ENCODE data around the gene ZNF569. TPM values are rescaled to one million over a fixed set of nuclear protein-coding genes. Genes with fewer than 3 reads are reported as not detected.

ZNF569 gene
- total and polyA plus RNA-seq, 2 experiments from 2014 or later = 7.9 to 18.7 TPM

- no peaks in the 10 kb centered on the region for H4K20me1 ChIP-seq (replicated peaks; ENCODE audit: insufficient read depth)
- no peaks in the 10 kb centered on the region for H3K4me1 ChIP-seq (ENCODE audit: insufficient read depth)
- ATAC-seq (no peak), DNase-seq (ENCODE audit: low spot score) (no peak)
- no peak overlapping the region for H3K27ac Mint-ChIP-seq
- no peaks in the 10 kb centered on the region for H3K27me3 Mint-ChIP-seq (ENCODE audit: insufficient read depth, low read depth, poor library complexity)
- no peaks in the 10 kb centered on the region for H3K27me3 ChIP-seq (ENCODE audit: insufficient read depth)
- H3K27ac ChIP-seq (ENCODE audit: low read depth) = no peak overlapping the region
- H3K9me2 ChIP-seq (ENCODE audit: insufficient read depth) = no peaks in the 10 kb centered on the region
- H3K4me2 ChIP-seq = no peak overlapping the region
- no peak overlapping the region for H3K4me3 Mint-ChIP-seq
- H3K4me1 Mint-ChIP-seq = no peaks in the 10 kb centered on the region
- H3K36me3 Mint-ChIP-seq (ENCODE audit: low read depth) = peaks cover 66% of the 10 kb centered on the region
- no peaks in the 10 kb centered on the region for H3F3A ChIP-seq (replicated peaks; ENCODE audit: low read depth)
- no peak overlapping the region; the same call in 1 of the 2 replicates for H3K4me3 ChIP-seq
- H3K36me3 ChIP-seq (ENCODE audit: insufficient read depth) = peaks cover 51% of the 10 kb centered on the region
- H3K79me2 ChIP-seq (replicated peaks; ENCODE audit: insufficient read depth) = no peaks in the 10 kb centered on the region
- H2AFZ ChIP-seq = no peak overlapping the region
- H3K9me3 Mint-ChIP-seq = peaks cover 96% of the 10 kb centered on the region
- TF ChIP-seq ZNF114 (CRISPR knock-in tag; IDR thresholded peaks at IDR 0.05) (no peak), EZH2phosphoT487 (IDR thresholded peaks at IDR 0.05; ENCODE audit: unreplicated experiment) (no peak), REST (IDR thresholded peaks at IDR 0.05; ENCODE audit: unreplicated experiment) (no peak), CREB1 (CRISPR knock-in tag; IDR thresholded peaks at IDR 0.05; ENCODE audit: low read depth) (no peak), CTCF (conservative IDR thresholded peaks at IDR 0.05; ENCODE audit: low read depth in 2 of 2) (no peak), ZNF462 (CRISPR knock-in tag; IDR thresholded peaks at IDR 0.05) (no peak), EZH2 (IDR thresholded peaks at IDR 0.05; ENCODE audit: low read depth, unreplicated experiment) (no peak), ETS1 (IDR thresholded peaks at IDR 0.05) (no peak), ZNF331 (CRISPR knock-in tag; IDR thresholded peaks at IDR 0.05; ENCODE audit: low read depth) (no peak), STAT1 (IDR thresholded peaks at IDR 0.05; ENCODE audit: unreplicated experiment) (no peak), POLR2AphosphoS5 (IDR thresholded peaks at IDR 0.05; ENCODE audit: low read depth) (no peak), JUNB (IDR thresholded peaks at IDR 0.05; ENCODE audit: unreplicated experiment) (no peak)
Observed at GRCh38 chr19:37413313-37414084, 53.7 kb downstream of the ZNF569 start.

All from GM23338 (cell line).